GM23338 (cell line): Measurements from ENCODE around the gene DAO. TPM values are rescaled to one million over a fixed set of nuclear protein-coding genes. Genes with fewer than 3 reads are reported as not detected.

ENCODE experiments used
- ATAC-seq: fragments of 200-7000 bp; cut with Tn5 transposase; 3 replicates; pipeline ENCODE4 v1.9.1; 2020
- DNase-seq: peaks from one replicate; pipeline ENCODE4 v3.0.0-alpha.2; 2015; ENCODE audit warnings: low spot score
- H2AFZ ChIP-seq: fragments of 200-600 bp; sonication (generic); 2 replicates; pipeline ENCODE4 v1.8.0; 2016; ENCODE audit warnings: antibody characterized with exemption, mild to moderate bottlenecking, moderate library complexity
- H3F3A ChIP-seq: fragments of 200-600 bp; sonication (generic); replicated peaks from 2 replicates; pipeline ENCODE4 v1.8.0; 2017; ENCODE audit warnings: antibody characterized with exemption, mixed run types, low read depth
- H3K27ac ChIP-seq: fragments of 200-600 bp; sonication (generic); 2 replicates; pipeline ENCODE4 v1.6.1; 2016; ENCODE audit warnings: low read depth
- H3K27me3 ChIP-seq: fragments of 200-600 bp; sonication (generic); 2 replicates; pipeline ENCODE4 v1.8.0; 2016; ENCODE audit warnings: mild to moderate bottlenecking, mixed run types, moderate library complexity; ENCODE audit not compliant: insufficient read depth
- H3K36me3 ChIP-seq: fragments of 200-600 bp; sonication (generic); 2 replicates; pipeline ENCODE4 v1.8.0; 2016; ENCODE audit warnings: mild to moderate bottlenecking; ENCODE audit not compliant: insufficient read depth
- H3K4me1 ChIP-seq: fragments of 200-600 bp; sonication (generic); 2 replicates; pipeline ENCODE4 v1.8.0; 2016; ENCODE audit warnings: mild to moderate bottlenecking, moderate library complexity; ENCODE audit not compliant: insufficient read depth
- H3K4me2 ChIP-seq: fragments of 200-600 bp; sonication (generic); 2 replicates; pipeline ENCODE4 v1.7.1; 2017; ENCODE audit warnings: mixed run types
- H3K4me3 ChIP-seq: fragments of 200-600 bp; sonication (generic); 2 replicates; pipeline ENCODE4 v1.6.1; 2016; ENCODE audit warnings: mixed run types
- H3K79me2 ChIP-seq: fragments of 200-600 bp; sonication (generic); replicated peaks from 2 replicates; pipeline ENCODE4 v1.8.0; 2017; ENCODE audit warnings: mild to moderate bottlenecking; ENCODE audit not compliant: insufficient read depth
- H3K9me2 ChIP-seq: fragments of 200-600 bp; sonication (generic); 2 replicates; pipeline ENCODE4 v1.8.0; 2017; ENCODE audit not compliant: insufficient read depth
- H4K20me1 ChIP-seq: fragments of 200-600 bp; sonication (generic); replicated peaks from 2 replicates; pipeline ENCODE4 v1.8.0; 2017; ENCODE audit warnings: mild to moderate bottlenecking; ENCODE audit not compliant: insufficient read depth
- H3K27ac Mint-ChIP-seq: 2 replicates; pipeline ENCODE4 v1.8.0; 2020; ENCODE audit warnings: inconsistent platforms, mild to moderate bottlenecking, moderate library complexity, mixed read lengths
- H3K27me3 Mint-ChIP-seq: 3 replicates; pipeline ENCODE4 v1.8.0; 2022; ENCODE audit warnings: low read depth, mild to moderate bottlenecking, moderate library complexity, mixed read lengths, inconsistent platforms; ENCODE audit not compliant: insufficient read depth, poor library complexity
- H3K36me3 Mint-ChIP-seq: 3 replicates; pipeline ENCODE4 v1.8.0; 2021; ENCODE audit warnings: low read depth, mild to moderate bottlenecking, inconsistent platforms, moderate library complexity, mixed read lengths
- H3K4me1 Mint-ChIP-seq: 3 replicates; pipeline ENCODE4 v1.8.0; 2020; ENCODE audit warnings: mild to moderate bottlenecking, inconsistent platforms, mixed read lengths
- H3K4me3 Mint-ChIP-seq: 3 replicates; pipeline ENCODE4 v1.8.0; 2021; ENCODE audit warnings: moderate library complexity, mild to moderate bottlenecking, inconsistent platforms, mixed read lengths
- H3K9me3 Mint-ChIP-seq: 3 replicates; pipeline ENCODE4 v1.8.0; 2020; ENCODE audit warnings: moderate library complexity, mild to moderate bottlenecking, inconsistent platforms, mixed read lengths
- CREB1 ChIP-seq: fragments of 250-450 bp; sonication (Bioruptor Pico); IDR thresholded peaks from 2 replicates; pipeline ENCODE4 v1.5.0; 2020; ENCODE audit warnings: low read depth, mild to moderate bottlenecking, moderate library complexity
- CTCF ChIP-seq, 2 experiments: fragments of 200-600 bp in 1 of 2; sonication (generic) in 1 of 2; conservative IDR thresholded peaks; 2 replicates each; pipeline versions ENCODE4 v1.5.1 to v1.6.1; 2016 to 2017; ENCODE audit warnings: antibody characterized with exemption in 2 of 2, low read depth in 2 of 2, mild to moderate bottlenecking in 2 of 2, moderate library complexity in 1 of 2
- EZH2phosphoT487 ChIP-seq: fragments of 200-600 bp; sonication (generic); IDR thresholded peaks from one replicate; pipeline ENCODE4 v1.8.1; 2018; ENCODE audit warnings: antibody characterized with exemption; ENCODE audit not compliant: unreplicated experiment
- JUNB ChIP-seq: IDR thresholded peaks from one replicate; pipeline ENCODE4 v1.6.1; 2016; ENCODE audit warnings: antibody characterized with exemption; ENCODE audit not compliant: unreplicated experiment
- NANOG ChIP-seq: IDR thresholded peaks from 2 replicates; pipeline ENCODE4 v1.6.1; 2016; ENCODE audit warnings: antibody characterized with exemption, borderline replicate concordance
- STAT1 ChIP-seq: IDR thresholded peaks from one replicate; pipeline ENCODE4 v1.6.1; 2016; ENCODE audit warnings: antibody characterized with exemption; ENCODE audit not compliant: unreplicated experiment
- ZNF114 ChIP-seq: fragments of 250-450 bp; sonication (Bioruptor Pico); IDR thresholded peaks from 2 replicates; pipeline ENCODE4 v1.5.0; 2020; ENCODE audit warnings: mild to moderate bottlenecking, moderate library complexity
- ZNF331 ChIP-seq: fragments of 250-450 bp; sonication (Bioruptor Pico); IDR thresholded peaks from 2 replicates; pipeline ENCODE4 v1.5.0; 2020; ENCODE audit warnings: low read depth, mild to moderate bottlenecking, moderate library complexity
- polyA plus RNA-seq: library from polyadenylated mRNA; unstranded; fragments of >200 nt; fragmentation: Nextera tagmentation; extraction: Ambion mirVana; gene quantifications from 2 replicates; pipeline ENCODE4 v1.2.1, GENCODE V29; 2016
- total RNA-seq: library from RNA; depleted of rRNA; stranded (reverse); fragments of >200 nt; shearing (Covaris generic); gene quantifications from 2 replicates; pipeline ENCODE4 v1.2.3, GENCODE V29; 2014
- TF ChIP-seq, protein P1 (sequence below): IDR thresholded peaks from one replicate; pipeline ENCODE4 v1.6.1; 2018; ENCODE audit warnings: antibody characterized with exemption; ENCODE audit not compliant: unreplicated experiment
- TF ChIP-seq, protein P2 (sequence below): fragments of 250-450 bp; sonication (Bioruptor Pico); IDR thresholded peaks from 2 replicates; pipeline ENCODE4 v1.5.0; 2020; ENCODE audit warnings: mild to moderate bottlenecking, moderate library complexity

The DAO gene
- total and polyA plus RNA-seq, 2 experiments from 2014 or later = not detected

GRCh38 chr12:108842361-108842760 is 37.5 kb upstream of the DAO start (continued):
- no peak for TF ChIP-seq CTCF (conservative IDR thresholded peaks at IDR 0.05; ENCODE audit: low read depth in 2 of 2)

- Mint-ChIP-seq H3K36me3 (peaks cover 42% of the 10 kb centered on the region), H3K27ac (no peak overlapping the region; the same call in 1 of the 2 replicates)
- no peak for ATAC-seq
- TF ChIP-seq ZNF114 (CRISPR knock-in tag) = no peak
- no peak for TF ChIP-seq STAT1
- TF ChIP-seq, protein P1, sequence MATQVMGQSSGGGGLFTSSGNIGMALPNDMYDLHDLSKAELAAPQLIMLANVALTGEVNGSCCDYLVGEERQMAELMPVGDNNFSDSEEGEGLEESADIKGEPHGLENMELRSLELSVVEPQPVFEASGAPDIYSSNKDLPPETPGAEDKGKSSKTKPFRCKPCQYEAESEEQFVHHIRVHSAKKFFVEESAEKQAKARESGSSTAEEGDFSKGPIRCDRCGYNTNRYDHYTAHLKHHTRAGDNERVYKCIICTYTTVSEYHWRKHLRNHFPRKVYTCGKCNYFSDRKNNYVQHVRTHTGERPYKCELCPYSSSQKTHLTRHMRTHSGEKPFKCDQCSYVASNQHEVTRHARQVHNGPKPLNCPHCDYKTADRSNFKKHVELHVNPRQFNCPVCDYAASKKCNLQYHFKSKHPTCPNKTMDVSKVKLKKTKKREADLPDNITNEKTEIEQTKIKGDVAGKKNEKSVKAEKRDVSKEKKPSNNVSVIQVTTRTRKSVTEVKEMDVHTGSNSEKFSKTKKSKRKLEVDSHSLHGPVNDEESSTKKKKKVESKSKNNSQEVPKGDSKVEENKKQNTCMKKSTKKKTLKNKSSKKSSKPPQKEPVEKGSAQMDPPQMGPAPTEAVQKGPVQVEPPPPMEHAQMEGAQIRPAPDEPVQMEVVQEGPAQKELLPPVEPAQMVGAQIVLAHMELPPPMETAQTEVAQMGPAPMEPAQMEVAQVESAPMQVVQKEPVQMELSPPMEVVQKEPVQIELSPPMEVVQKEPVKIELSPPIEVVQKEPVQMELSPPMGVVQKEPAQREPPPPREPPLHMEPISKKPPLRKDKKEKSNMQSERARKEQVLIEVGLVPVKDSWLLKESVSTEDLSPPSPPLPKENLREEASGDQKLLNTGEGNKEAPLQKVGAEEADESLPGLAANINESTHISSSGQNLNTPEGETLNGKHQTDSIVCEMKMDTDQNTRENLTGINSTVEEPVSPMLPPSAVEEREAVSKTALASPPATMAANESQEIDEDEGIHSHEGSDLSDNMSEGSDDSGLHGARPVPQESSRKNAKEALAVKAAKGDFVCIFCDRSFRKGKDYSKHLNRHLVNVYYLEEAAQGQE = no peak
- no peak for TF ChIP-seq CTCF (conservative IDR thresholded peaks at IDR 0.05; ENCODE audit: low read depth in 2 of 2)
- no peak for TF ChIP-seq ZNF331
- no peak for TF ChIP-seq JUNB
- no peak for TF ChIP-seq NANOG
- TF ChIP-seq CREB1 (CRISPR knock-in tag) = no peak
- TF ChIP-seq, protein P2, sequence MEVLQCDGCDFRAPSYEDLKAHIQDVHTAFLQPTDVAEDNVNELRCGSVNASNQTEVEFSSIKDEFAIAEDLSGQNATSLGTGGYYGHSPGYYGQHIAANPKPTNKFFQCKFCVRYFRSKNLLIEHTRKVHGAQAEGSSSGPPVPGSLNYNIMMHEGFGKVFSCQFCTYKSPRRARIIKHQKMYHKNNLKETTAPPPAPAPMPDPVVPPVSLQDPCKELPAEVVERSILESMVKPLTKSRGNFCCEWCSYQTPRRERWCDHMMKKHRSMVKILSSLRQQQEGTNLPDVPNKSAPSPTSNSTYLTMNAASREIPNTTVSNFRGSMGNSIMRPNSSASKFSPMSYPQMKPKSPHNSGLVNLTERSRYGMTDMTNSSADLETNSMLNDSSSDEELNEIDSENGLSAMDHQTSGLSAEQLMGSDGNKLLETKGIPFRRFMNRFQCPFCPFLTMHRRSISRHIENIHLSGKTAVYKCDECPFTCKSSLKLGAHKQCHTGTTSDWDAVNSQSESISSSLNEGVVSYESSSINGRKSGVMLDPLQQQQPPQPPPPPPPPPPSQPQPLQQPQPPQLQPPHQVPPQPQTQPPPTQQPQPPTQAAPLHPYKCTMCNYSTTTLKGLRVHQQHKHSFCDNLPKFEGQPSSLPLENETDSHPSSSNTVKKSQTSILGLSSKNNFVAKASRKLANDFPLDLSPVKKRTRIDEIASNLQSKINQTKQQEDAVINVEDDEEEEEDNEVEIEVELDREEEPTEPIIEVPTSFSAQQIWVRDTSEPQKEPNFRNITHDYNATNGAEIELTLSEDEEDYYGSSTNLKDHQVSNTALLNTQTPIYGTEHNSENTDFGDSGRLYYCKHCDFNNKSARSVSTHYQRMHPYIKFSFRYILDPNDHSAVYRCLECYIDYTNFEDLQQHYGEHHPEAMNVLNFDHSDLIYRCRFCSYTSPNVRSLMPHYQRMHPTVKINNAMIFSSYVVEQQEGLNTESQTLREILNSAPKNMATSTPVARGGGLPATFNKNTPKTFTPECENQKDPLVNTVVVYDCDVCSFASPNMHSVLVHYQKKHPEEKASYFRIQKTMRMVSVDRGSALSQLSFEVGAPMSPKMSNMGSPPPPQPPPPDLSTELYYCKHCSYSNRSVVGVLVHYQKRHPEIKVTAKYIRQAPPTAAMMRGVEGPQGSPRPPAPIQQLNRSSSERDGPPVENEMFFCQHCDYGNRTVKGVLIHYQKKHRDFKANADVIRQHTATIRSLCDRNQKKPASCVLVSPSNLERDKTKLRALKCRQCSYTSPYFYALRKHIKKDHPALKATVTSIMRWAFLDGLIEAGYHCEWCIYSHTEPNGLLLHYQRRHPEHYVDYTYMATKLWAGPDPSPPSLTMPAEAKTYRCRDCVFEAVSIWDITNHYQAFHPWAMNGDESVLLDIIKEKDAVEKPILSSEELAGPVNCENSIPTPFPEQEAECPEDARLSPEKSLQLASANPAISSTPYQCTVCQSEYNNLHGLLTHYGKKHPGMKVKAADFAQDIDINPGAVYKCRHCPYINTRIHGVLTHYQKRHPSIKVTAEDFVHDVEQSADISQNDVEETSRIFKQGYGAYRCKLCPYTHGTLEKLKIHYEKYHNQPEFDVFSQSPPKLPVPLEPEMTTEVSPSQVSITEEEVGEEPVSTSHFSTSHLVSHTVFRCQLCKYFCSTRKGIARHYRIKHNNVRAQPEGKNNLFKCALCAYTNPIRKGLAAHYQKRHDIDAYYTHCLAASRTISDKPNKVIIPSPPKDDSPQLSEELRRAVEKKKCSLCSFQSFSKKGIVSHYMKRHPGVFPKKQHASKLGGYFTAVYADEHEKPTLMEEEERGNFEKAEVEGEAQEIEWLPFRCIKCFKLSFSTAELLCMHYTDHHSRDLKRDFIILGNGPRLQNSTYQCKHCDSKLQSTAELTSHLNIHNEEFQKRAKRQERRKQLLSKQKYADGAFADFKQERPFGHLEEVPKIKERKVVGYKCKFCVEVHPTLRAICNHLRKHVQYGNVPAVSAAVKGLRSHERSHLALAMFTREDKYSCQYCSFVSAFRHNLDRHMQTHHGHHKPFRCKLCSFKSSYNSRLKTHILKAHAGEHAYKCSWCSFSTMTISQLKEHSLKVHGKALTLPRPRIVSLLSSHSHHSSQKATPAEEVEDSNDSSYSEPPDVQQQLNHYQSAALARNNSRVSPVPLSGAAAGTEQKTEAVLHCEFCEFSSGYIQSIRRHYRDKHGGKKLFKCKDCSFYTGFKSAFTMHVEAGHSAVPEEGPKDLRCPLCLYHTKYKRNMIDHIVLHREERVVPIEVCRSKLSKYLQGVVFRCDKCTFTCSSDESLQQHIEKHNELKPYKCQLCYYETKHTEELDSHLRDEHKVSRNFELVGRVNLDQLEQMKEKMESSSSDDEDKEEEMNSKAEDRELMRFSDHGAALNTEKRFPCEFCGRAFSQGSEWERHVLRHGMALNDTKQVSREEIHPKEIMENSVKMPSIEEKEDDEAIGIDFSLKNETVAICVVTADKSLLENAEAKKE (CRISPR knock-in tag) = no peak
- no peak for TF ChIP-seq EZH2phosphoT487
Observed at GRCh38 chr12:108843187-108843586, 36.7 kb upstream of the DAO start.

More at GRCh38 chr12:108843187-108843586, 36.7 kb upstream of the DAO start:
- H4K20me1 ChIP-seq = no peaks in the 10 kb centered on the region
- H3F3A ChIP-seq = no peaks in the 10 kb centered on the region
- no peak for DNase-seq
- H3K9me2 ChIP-seq = no peaks in the 10 kb centered on the region
- peaks cover 23% of the 10 kb centered on the region for H3K4me1 Mint-ChIP-seq
- no peaks in the 10 kb centered on the region for H3K27me3 ChIP-seq
- peaks cover 6% of the 10 kb centered on the region for H3K27me3 Mint-ChIP-seq
- H3K4me2 ChIP-seq = no peak overlapping the region
- H3K4me3 ChIP-seq = no peak overlapping the region
- H3K9me3 Mint-ChIP-seq = no peaks in the 10 kb centered on the region; the same call in 1 of the 3 replicates
- H2AFZ ChIP-seq = no peak overlapping the region
- H3K4me1 ChIP-seq = peaks cover 12% of the 10 kb centered on the region; the same call in 1 of the 2 replicates
- H3K4me3 Mint-ChIP-seq = no peak overlapping the region
- no peak overlapping the region for H3K27ac ChIP-seq
- H3K79me2 ChIP-seq = no peaks in the 10 kb centered on the region; the same call in 1 of the 2 replicates
- H3K36me3 ChIP-seq = no peaks in the 10 kb centered on the region
